ENCODE data around the gene YPEL3. TPM values are rescaled to one million over a fixed set of nuclear protein-coding genes. Genes with fewer than 3 reads are reported as not detected.

The YPEL3 gene
- total and polyA plus RNA-seq, 2 of the 8 experiments (the other 6 are each of a cell fraction or from before 2014, with no cell fraction given), result 40.3 to 53.3 TPM

DNA sequence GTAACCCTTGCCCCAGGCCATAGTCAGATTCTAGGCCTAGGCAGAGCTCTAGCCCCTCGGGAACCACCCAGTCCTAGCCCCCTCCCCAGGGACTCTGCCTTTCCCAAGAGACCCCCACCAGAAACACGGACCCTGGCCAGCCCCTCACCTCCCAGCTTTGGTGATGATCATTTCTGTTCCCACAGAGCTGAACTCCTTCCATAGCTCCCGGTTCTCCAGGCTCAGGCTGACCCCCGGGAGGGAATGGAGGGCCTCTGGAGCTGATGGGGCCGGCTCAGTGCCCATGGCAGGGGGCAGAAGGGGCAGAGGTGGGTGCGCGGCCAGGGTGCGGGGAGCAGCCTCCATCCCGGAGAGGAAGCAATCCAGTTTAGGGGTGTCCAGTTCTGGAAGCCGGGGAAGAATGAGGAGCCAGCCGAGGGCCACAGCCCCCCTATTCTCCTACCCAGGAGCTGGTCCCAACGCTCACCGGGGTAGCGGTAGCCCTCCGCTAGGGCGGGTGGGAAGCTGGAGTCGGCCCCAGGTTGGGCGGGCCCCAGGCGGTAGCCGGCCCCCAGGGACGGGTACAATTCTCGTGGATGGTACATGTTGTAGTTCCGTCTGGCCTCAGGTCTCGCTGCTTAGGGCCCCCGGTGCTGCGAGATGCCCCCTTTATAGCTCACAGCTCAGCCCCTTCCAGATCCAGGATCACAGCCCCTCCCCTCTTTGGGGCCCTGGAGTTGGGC, 5.2 kb downstream of the YPEL3 start:
- Histone ChIP-seq H4K20me1 (replicated peaks in 1 of 2; ENCODE audit: control insufficient read depth in 1 of 2, insufficient read depth in 2 of 2, low read length in 2 of 2) (peaks cover 0 to 2% of the 10 kb centered on the region in 2 experiments), H2BK15ac (ENCODE audit: low read length) (no peak overlapping the region), H3K23ac (ENCODE audit: insufficient read length) (no peak overlapping the region), H4K91ac (replicated peaks; ENCODE audit: insufficient read length, low read length) (peak overlapping the region; percentile 2), H3K14ac (ENCODE audit: insufficient read length) (no peak overlapping the region), H3K56ac (replicated peaks; ENCODE audit: insufficient read length, low read depth, low read length) (no peak overlapping the region), H2BK20ac (ENCODE audit: low read length) (no peak overlapping the region), H2AFZ (ENCODE audit: low read length) (no peak overlapping the region), H3K18ac (ENCODE audit: extremely low read depth, low read length) (peak overlapping the region; percentile 71), H2BK5ac (ENCODE audit: low read depth, low read length) (no peak overlapping the region), H3K36me3 (ENCODE audit: control insufficient read depth in 2 of 4, insufficient read depth in 4 of 4, low read length in 3 of 4) (peaks cover 0 to 1% (median 0%) of the 10 kb centered on the region in 4 experiments; a peak in 1 of 8 replicates), H2AK5ac (ENCODE audit: low read depth, low read length) (no peak overlapping the region; the same call in 1 of the 2 replicates), H3K79me2 (ENCODE audit: control insufficient read depth in 1 of 2, insufficient read depth in 2 of 2, low read length in 2 of 2) (peaks cover 0 to 6% of the 10 kb centered on the region in 2 experiments; a peak in 1 of 4 replicates), H4K8ac (ENCODE audit: extremely low read depth, insufficient read depth, low read length) (no peak overlapping the region; the same call in 1 of the 2 replicates), H3K27ac (ENCODE audit: low read depth, low read length) (no peak overlapping the region), H4K5ac (ENCODE audit: insufficient read length, low read depth, low read length) (peak overlapping the region; percentile 19), H3K4me3 (ENCODE audit: extremely low read depth in 1 of 4, insufficient read depth in 2 of 4, low read depth in 3 of 4, low read length in 4 of 4) (peak overlapping the region; percentile 55 to 84 (median 66)), H2BK120ac (replicated peaks; ENCODE audit: low read depth, low read length) (no peak overlapping the region), H3K27me3 (replicated peaks in 1 of 4; ENCODE audit: control insufficient read depth in 3 of 4, extremely low read depth in 1 of 4, insufficient read depth in 3 of 4, low read length in 3 of 4) (peaks cover 0 to 3% (median 0%) of the 10 kb centered on the region in 4 experiments; a peak in 1 of 7 replicates), H3K9me3 (ENCODE audit: insufficient read depth in 2 of 2, low read depth in 1 of 2, low read length in 1 of 2) (no peaks in the 10 kb centered on the region), H3K4me2 (ENCODE audit: insufficient read depth in 1 of 2, low read depth in 2 of 2, low read length in 2 of 2) (peak overlapping the region; percentile 71 to 92), H3K4ac (replicated peaks; ENCODE audit: insufficient read length, low read depth, low read length) (no peak overlapping the region), H3K23me2 (ENCODE audit: low read depth, low read length) (peaks cover 12% of the 10 kb centered on the region; the same call in 1 of the 2 replicates), H2BK12ac (ENCODE audit: low read depth, low read length) (0 out of 2 replicates have a peak overlapping the region, but pooled peaks have one; percentile 9), H3K4me1 (replicated peaks in 1 of 4; ENCODE audit: control insufficient read depth in 3 of 4, insufficient read depth in 4 of 4, low read length in 3 of 4) (peaks cover 0 to 16% (median 10%) of the 10 kb centered on the region in 4 experiments; a peak in 6 of 7 replicates), H3K79me1 (ENCODE audit: low read depth, low read length) (peaks cover 3% of the 10 kb centered on the region; the same call in 1 of the 2 replicates), H3K9ac (replicated peaks in 1 of 4; ENCODE audit: extremely low read depth in 1 of 4, low read depth in 3 of 4, low read length in 3 of 4) (no peak overlapping the region)
- DNase-seq (ENCODE audit: low read depth in 1 of 2, low spot score in 2 of 2) (no peak), FAIRE-seq (no peak)
- 51% methylated on average over 25 of the region's 26 CpGs; no CpG with 5 or more reads in 1 of the 2 experiments for WGBS, 2 experiments (ENCODE audit: extremely low coverage in 1 of 2, insufficient coverage in 1 of 2, insufficient read length in 1 of 2, insufficient replicate concordance in 2 of 2, low coverage in 1 of 2, low lambda C conversion rate in 2 of 2, missing lambda C conversion rate in 1 of 2)
- TF ChIP-seq NRF1 (IDR thresholded peaks at IDR 0.05; ENCODE audit: low read depth, low read length) (no peak), POLR2A (IDR thresholded peaks at IDR 0.05; ENCODE audit: control extremely low read depth in 1 of 2, low read depth in 2 of 2, low read length in 2 of 2) (peak in 1 of 2 experiments; percentile 9; a peak in 1 of 3 replicates), CHD2 (IDR thresholded peaks at IDR 0.05; ENCODE audit: low read length) (no peak), CBX8 (IDR thresholded peaks at IDR 0.05; ENCODE audit: borderline replicate concordance, low read depth, low read length) (no peak), EP300 (IDR thresholded peaks at IDR 0.05; ENCODE audit: borderline replicate concordance in 1 of 2, low read depth in 2 of 2, low read length in 2 of 2) (no peak)
- CTCF ChIA-PET (ENCODE audit: partially characterized antibody), result interaction anchor here (1.2 to 7.7 kb wide), 13 partner anchors 10 to 274 kb away, joined by 4 to 90 read pairs (median 11); partner anchors contain the start of genes ALDOA, GDPD3, PPP4C and TLCD3B
- POLR2A ChIA-PET (ENCODE audit: partially characterized antibody), result interaction anchor here (0.8 to 14.0 kb wide), 5 partner anchors 17 to 300 kb away, joined by 3 to 353 read pairs (median 5); partner anchors contain the start of genes ALDOA, GDPD3, KIF22 and PPP4C
